H4 (cell line): ENCODE results near the gene EOLA2. TPM values are rescaled to one million over a fixed set of nuclear protein-coding genes. Genes with fewer than 3 reads are reported as not detected.
"Not testable (repeated sequence)": the region's sequence is repeated elsewhere in the genome, so short reads cannot be mapped to it uniquely, and the experiment has no call there.

ENCODE experiments used
- DNase-seq: peaks from one replicate; pipeline ENCODE4 v3.0.0-alpha.2; 2015; ENCODE audit warnings: low spot score
- total RNA-seq: library from RNA; depleted of rRNA; stranded (reverse); fragments of >200 nt; shearing (Covaris generic); gene quantifications from 2 replicates; pipeline ENCODE4 v1.2.3, GENCODE V29; 2014; rRNA removed

EOLA2 gene
- 6.4 and 20.2 TPM in 2 replicates for total RNA-seq

DNA sequence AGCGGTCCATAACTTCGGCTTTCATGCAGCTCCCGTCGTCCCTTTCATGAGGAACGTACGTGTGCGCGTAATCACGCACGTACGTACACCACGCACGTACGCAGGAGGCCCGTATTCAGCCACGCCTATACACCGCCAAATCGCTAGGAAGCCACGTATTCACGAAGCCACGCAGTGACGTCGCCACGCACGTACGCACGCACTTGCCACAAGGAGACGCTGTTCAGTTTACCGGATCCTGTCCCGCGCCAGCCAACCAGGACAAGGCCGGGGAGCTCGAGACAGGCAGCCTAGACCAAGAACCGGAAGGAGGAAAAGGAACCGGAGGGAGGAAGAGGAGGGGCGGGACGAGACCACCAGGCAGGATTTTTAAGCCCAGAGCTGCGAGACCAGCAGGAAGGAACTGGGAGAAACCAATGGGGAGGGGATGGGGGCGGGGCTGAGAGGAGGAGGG, at the start of gene EOLA2:
TSS of gene EOLA2 (minus strand) at position 65 of the 454 bp plus-strand sequence. CDS start 4,617 bp downstream, outside the sequence.
- DNase-seq, result peak; percentile 99

GRCh38 chrX:149987613-149988012, 49.3 kb upstream of the EOLA2 start:
- DNase-seq, result no peak

- DNase-seq, result no peak
These were observed 46.1 kb upstream of the EOLA2 start for GRCh38 chrX:149984411-149984810.

GRCh38 chrX:149982310-149982709, 44.0 kb upstream of the EOLA2 start:
- DNase-seq, result no peak

DNA sequence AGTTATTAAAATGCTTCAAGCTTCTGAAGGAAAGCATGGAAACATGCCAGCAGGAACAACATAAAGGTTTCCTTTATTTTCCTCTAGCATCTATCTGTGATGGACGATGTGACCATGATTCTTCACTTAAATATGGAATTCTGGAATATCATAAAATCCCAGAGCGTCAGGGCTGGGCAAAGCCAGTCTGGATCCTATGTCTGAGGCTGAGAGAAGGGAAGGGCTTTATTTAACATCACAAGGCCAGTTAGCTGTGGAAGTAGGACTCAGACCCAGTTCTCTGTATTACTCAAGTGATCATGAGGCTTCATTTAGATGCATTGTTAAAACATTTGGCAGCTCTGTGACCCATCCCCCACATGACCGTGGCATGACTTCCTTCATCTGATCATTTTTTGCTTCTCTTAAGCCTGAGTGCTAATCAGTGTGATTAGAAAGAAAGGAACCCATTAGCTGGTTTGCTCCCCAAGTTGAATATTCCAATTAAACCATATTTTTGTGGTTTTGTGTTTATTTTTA, 40.9 kb upstream of the EOLA2 start:
- no peak for DNase-seq

DNA sequence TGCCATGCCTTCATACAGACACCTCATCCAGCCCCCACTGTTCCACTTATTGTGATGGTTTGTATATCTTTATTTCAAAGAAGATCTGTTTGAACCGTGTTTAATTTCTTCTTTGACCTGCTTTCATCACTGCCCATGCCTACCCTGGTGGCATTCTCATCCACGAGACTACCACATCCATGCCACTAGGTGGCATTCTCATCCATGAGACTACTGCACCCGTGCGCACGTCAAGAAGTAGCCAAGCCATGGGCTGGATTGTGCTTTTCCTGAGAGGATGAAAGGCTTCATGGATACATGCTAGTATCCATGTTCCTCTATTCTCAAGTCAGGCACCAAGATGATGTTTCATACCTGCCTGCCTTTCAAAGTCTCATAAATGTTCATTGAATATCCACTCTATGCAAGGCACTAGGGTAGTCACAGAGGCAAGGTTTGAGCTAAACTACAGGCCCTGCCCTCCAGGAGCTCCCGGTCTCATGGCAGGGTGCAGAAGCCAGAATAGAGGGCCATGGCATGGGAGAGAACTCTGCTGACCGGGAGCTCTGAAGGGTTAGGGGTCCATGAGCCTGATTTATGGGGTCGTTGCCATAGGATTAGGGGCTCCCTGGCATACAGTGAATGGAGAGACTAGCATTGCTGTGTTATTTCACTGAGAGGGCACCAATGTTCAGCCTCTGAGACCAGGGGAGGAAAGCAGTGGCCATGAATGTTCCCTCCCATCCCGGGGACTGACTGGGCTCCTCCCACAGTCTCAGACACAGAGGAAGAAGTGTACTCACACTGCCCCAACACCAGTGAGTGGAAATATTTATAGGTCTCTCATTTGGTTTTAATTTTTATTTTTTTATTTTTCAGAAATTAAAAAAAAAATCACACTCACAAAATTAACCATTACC, 24.8 kb upstream of the EOLA2 start:
- DNase-seq, result peak; percentile 69

- DNase-seq, result no peak
These were observed 23.7 kb upstream of the EOLA2 start for GRCh38 chrX:149962010-149962409.

DNA sequence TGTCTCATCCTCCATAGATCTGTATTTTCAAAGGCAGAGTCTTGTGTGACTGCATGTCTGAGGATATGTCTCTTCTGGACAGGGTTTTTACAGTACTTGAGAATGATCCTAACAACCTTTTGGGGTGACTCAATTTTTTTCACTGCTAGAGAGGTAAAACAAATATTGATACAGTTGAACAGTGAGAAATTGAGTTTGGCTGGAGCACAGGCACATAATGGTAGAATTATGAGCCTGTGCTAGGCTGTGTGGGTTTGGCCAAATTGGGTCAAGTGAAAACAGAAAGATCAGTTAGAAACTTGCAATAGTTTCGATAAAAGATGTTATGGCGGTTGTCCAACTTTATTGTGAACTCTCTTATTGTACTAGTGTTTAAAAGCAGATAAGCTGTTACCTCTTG, 23.3 kb upstream of the EOLA2 start:
- DNase-seq, result no peak

GRCh38 chrX:149950681-149951080, 12.4 kb upstream of the EOLA2 start:
- DNase-seq, result peak; percentile 33

DNA sequence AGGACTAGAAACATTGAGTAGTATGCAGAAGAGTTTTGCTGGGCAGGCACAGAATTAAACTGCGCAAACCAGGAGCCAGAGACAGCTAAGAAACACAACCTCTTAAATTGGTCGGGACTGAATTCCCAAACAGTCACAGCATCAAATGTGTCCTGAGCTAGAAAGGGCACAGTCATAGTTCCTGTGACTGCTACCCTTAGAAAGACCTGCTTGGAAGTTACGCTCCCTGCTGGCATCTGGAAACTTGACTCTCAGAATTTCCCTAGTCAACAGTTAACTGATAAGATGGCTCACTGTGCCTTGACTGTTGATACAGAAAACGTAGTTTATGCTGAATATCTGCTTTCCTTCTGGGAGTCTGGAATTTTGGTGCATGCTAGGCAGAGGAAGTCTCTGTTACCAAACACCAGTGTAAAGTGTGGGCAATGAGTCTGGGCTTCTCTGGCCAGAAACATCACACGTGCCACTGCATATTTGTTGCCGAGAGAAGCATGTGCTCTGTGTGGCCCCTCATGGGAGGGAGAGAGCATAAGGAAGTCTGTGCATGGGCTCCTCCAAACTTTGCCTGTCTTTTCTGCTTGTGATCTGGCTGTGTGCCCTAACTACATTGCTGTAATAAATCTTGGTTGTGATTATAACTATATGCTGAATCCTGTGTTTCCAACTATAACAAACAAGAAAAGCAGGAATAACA, 11.6 kb upstream of the EOLA2 start:
- no peak for DNase-seq

DNA sequence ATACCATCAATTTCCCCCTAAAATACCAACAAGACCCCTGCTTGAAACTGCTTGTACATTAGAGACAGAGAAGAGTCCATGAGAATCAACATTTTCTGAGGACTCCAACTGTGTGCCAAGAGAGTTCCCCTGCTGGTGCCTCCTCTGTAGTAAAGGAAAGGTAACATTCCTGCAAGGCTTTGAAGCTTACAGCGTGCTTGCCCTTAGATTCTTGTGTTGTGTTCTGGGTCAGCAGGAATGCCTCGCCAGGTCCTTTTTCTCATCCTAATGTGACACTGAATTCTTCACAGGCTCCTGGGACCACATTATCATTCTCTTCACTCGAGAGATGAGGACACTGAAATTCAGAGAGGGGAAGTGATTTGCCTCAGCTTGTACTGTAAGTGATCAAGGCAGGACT, 9.7 kb upstream of the EOLA2 start:
- no peak for DNase-seq

DNA sequence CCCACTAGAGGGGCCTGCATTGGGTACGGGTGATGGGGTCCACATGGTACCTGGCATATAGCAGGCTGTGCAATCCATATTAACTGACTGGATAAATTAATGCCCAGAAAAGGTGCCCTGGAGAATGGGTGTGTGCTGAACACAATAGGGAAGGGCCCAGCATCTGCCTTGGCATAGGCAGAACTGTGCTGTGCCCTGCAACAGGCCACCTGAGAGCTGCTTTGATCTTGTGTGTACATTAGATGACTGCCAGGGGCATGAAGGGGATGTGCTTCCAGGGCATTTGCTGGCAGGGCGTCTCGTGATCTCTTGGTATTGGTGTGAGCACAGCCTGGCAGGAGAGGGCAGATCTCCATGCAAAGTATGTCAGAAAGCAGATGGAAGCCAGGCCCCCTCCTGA, 8.6 kb upstream of the EOLA2 start:
- not testable (repeated sequence) for DNase-seq

GRCh38 chrX:149945820-149946219, 7.5 kb upstream of the EOLA2 start:
- not testable (repeated sequence) for DNase-seq

GRCh38 chrX:149945087-149945670, 6.9 kb upstream of the EOLA2 start:
- not testable (repeated sequence) for DNase-seq

GRCh38 chrX:149940674-149941024, 2.4 kb upstream of the EOLA2 start:
- DNase-seq, result not testable (repeated sequence)

- DNase-seq, result peak; percentile 95
These were observed 1.8 kb upstream of the EOLA2 start for GRCh38 chrX:149939905-149940673.

- no peak for DNase-seq
These were observed 1.3 kb upstream of the EOLA2 start for GRCh38 chrX:149939655-149939904.

- DNase-seq, result peak; percentile 77
These were observed 777 bp upstream of the EOLA2 start for GRCh38 chrX:149938881-149939654.

DNA sequence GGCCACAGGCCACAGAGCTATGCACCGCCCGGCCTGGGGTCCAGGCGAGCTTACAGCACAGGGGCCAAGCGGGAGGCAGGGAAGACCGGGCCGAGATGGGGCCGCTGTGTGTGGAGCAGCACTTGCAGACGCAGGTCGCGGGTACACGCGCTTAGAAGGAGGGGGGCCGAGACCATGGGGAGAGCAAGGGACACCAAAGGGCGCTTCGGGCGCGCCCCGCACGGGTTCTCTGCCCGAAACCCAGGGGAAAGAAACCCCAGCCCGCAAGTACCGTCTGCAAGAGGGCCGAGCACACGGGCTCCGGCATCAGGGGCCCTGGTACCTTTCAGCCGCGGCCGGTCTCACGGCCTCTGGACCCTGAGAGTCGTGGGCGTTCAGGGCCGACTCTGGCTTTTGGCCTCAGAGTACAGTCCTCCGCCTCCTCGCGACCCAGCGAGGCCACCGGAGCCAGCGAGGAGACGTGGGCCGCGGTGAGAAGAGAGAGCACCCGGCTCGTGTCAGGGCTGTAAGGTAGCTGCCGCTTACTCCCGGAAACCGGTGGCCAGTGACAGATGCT, 342 bp downstream of the EOLA2 start:
- DNase-seq, result no peak

GRCh38 chrX:149937328-149937727, 963 bp downstream of the EOLA2 start:
- not testable (repeated sequence) for DNase-seq

DNA sequence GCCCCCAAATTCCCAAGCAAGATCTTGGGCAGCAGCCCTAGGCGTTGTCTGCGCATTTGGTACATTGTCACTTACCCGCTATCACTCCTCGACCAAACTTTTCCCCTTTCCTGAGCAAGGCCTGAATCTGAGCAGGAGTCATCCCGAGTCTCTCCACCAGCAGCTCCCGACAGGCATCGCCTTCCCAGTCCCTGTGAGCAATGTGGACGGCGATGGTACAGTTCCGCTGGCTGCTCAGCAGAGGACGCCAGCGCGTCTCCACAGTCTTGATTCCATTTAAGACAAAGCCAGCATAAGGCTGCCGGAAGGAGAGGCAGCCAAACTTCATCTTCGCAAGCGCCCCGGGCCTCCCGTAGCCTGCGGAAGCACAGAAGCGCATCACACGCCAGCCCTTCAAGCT, 4.7 kb downstream of the EOLA2 start:
- not testable (repeated sequence) for DNase-seq
